ENCODE data around the gene HLA-E.
"Not testable (repeated sequence)": the region's sequence is repeated elsewhere in the genome, so short reads cannot be mapped to it uniquely, and the experiment has no call there.

Gene HLA-E

GRCh38 chr6:30481211-30481964 is 7.9 kb upstream of the HLA-E start:
- DNase-seq = no peak

- DNase-seq = not testable (repeated sequence)
These were observed 7.2 kb upstream of the HLA-E start for GRCh38 chr6:30481965-30482644.

GRCh38 chr6:30483677-30484279 is 5.5 kb upstream of the HLA-E start:
- no peak for DNase-seq

GRCh38 chr6:30485236-30485635 is 4.1 kb upstream of the HLA-E start:
- no peak for DNase-seq

- DNase-seq = no peak
These were observed 1.4 kb upstream of the HLA-E start for GRCh38 chr6:30487926-30488325.

- DNase-seq = not testable (repeated sequence)
These were observed 620 bp upstream of the HLA-E start for GRCh38 chr6:30488697-30489080.

GRCh38 chr6:30490026-30490876 is 942 bp downstream of the HLA-E start:
- no peak for DNase-seq

- not testable (repeated sequence) for DNase-seq
These were observed 2.1 kb downstream of the HLA-E start for GRCh38 chr6:30491291-30491953.

GRCh38 chr6:30491991-30492952 is 3.0 kb downstream of the HLA-E start:
- DNase-seq = no peak

- DNase-seq = no peak
These were observed 4.4 kb downstream of the HLA-E start for GRCh38 chr6:30493643-30494250.

GRCh38 chr6:30494291-30494861 is 5.1 kb downstream of the HLA-E start:
- no peak for DNase-seq

- DNase-seq = not testable (repeated sequence)
These were observed 5.8 kb downstream of the HLA-E start for GRCh38 chr6:30495060-30495459.

- DNase-seq = no peak
These were observed 6.7 kb downstream of the HLA-E start for GRCh38 chr6:30495993-30496392.

- DNase-seq = not testable (repeated sequence)
These were observed 7.9 kb downstream of the HLA-E start for GRCh38 chr6:30497261-30497599.

- DNase-seq = no peak
These were observed 8.4 kb downstream of the HLA-E start for GRCh38 chr6:30497714-30498113.

GRCh38 chr6:30498705-30499104 is 9.4 kb downstream of the HLA-E start:
- not testable (repeated sequence) for DNase-seq

- DNase-seq = no peak
These were observed 11.4 kb downstream of the HLA-E start for GRCh38 chr6:30500421-30501355.

- DNase-seq = no peak
These were observed 18.8 kb downstream of the HLA-E start for GRCh38 chr6:30507849-30508827.

All from NCI-H1417 treated with DMSO at 0.1 percent for 48 hours (cell line).